Tibial nerve (tissue), 3 donors: ENCODE data around the gene MND1.
"Not testable (repeated sequence)": the region's sequence is repeated elsewhere in the genome, so short reads cannot be mapped to it uniquely, and the experiment has no call there.

Source experiments
- CTCF ChIP-seq, 5 experiments: fragments of 200-600 bp in 3 of 5; fragments of 450-650 bp in 2 of 5; sonication (generic) in 3 of 5; IDR thresholded peaks; one replicate each; pipeline ENCODE4 v1.5.1; 2016 to 2019; ENCODE audit warnings: antibody characterized with exemption in 5 of 5, mild to moderate bottlenecking in 3 of 5, moderate library complexity in 2 of 5
- POLR2A ChIP-seq, 2 donors: fragments of 450-650 bp; IDR thresholded peaks; one replicate each; pipeline ENCODE4 v1.6.1; 2017; ENCODE audit warnings: antibody characterized with exemption in 2 of 2, mild to moderate bottlenecking in 2 of 2, moderate library complexity in 2 of 2

GRCh38 chr4:153451145-153451544, 106.7 kb downstream of the MND1 start:
- TF ChIP-seq CTCF, POLR2A (IDR thresholded peaks at IDR 0.05): not testable (repeated sequence)
